GM19455 (cell line): ENCODE data around the gene EEF1A2.

Source experiments
- ATAC-seq: cut with Tn5 transposase; IDR thresholded peaks from one replicate; pipeline ENCODE4 v1.9.1; 2021; ENCODE audit not compliant: unreplicated experiment

EEF1A2 gene

GRCh38 chr20:63498960-63499337 is at the start of gene EEF1A2:
Gene EEF1A2 (minus strand): TSS chr20:63499083. CDS start chr20:63497763, 1,320 bp downstream.
- ATAC-seq = no peak

GRCh38 chr20:63548542-63548941 is 49.7 kb upstream of the EEF1A2 start:
- ATAC-seq = no peak

- no peak for ATAC-seq
These were observed 49.0 kb upstream of the EEF1A2 start, which contains the start of gene SRMS for GRCh38 chr20:63547725-63548480. Gene SRMS (minus strand): TSS chr20:63547749. CDS start chr20:63547463, 286 bp downstream.

DNA sequence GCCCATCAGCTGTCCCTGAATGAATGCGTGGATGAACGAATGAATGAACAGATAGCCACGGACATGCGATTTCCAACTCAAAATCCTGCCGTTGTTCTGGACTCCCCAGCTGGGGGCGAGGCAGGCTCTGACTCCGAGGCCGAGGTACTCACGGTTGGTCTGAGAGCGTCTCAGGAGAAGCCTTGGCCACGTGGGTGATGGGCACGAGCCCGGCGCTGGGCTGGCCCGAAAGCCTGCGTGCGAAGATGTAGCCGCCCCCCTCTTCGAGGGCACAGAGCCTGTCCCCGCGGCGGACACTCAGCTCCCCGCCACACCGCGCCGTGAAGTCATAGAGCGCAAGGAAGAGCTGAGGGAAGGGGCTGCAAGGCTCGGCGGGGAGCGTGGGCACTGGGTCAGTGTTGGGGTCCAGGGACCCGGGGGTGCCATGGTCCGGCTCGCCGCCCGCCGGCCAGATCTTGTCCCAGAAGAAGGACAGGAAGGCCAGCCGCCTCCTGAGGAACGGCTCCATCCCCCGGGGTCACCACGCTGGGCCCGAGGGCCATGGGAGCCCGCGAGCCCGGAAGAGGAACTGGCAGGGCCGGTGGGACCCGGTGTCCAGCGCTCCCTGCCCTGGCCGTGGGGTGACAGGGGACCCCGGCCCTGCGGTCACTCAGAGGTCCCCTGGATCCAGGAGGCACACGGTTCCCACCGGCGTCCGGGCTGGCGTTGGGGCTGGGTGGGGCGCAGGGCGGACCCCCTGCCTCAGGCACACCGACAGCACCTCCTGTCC is 48.3 kb upstream of the EEF1A2 start:
- ATAC-seq = no peak

DNA sequence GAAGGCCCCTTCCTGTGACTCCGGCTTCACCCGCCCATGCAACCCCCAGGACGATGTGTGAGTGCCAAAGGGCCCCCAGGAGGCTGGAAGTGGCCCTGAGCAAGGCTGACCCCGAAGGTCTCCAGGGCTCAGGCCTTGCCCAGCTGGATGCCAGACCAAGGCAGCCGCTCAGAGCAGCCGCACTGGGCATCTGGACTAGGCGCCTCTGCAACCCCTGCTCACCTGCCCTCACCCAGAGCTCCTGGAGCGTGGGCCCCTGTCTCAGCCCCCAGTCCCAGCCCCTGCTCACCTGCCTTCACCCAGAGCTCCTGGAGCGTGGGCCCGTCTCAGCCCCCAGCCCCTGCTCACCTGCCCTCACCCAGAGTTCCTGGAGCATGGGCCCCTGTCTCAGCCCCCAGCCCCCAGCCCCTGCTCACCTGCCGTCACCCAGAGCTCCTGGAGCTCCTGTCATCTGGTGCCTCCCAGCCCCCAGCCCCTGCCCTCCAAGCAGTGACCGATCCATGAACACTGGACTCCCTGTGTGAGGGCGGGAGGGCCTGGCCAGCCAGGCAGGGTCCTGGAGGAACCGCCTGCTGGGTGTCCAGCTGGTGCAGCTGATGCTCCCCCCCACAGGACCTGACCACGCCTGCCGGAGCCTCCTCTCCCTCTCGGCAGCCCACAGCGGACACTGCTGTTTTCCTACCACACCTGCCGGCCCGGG is 47.5 kb upstream of the EEF1A2 start:
- no peak for ATAC-seq

- no peak for ATAC-seq
These were observed 46.9 kb upstream of the EEF1A2 start for GRCh38 chr20:63545814-63546213.

DNA sequence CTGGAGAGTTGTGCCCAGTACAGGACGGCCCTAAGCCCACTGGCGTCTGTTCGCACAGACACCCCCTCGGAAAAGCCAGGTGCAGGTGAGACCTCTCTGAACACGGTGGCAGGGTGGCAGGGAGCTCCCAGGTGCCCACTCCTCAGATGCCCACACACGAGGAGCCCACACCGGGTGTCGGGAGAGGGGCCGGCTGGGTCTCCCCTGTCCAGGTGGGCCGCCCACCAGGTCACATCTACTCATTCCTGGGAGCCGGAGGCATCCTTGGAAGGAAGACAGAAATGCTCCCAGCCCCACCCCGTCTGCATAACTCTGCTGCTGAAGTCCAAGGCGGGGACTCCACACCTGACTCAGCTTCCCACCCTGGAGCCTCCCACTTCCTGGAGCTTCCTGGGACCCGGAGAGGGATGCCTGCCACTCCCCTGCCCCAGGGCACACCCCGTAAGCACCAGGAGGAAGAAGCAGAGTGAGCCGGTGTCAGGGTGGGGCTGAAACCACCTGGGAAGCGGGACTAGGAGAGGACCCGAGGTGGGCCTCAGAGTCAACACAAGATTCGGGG is 46.2 kb upstream of the EEF1A2 start:
- ATAC-seq = no peak

DNA sequence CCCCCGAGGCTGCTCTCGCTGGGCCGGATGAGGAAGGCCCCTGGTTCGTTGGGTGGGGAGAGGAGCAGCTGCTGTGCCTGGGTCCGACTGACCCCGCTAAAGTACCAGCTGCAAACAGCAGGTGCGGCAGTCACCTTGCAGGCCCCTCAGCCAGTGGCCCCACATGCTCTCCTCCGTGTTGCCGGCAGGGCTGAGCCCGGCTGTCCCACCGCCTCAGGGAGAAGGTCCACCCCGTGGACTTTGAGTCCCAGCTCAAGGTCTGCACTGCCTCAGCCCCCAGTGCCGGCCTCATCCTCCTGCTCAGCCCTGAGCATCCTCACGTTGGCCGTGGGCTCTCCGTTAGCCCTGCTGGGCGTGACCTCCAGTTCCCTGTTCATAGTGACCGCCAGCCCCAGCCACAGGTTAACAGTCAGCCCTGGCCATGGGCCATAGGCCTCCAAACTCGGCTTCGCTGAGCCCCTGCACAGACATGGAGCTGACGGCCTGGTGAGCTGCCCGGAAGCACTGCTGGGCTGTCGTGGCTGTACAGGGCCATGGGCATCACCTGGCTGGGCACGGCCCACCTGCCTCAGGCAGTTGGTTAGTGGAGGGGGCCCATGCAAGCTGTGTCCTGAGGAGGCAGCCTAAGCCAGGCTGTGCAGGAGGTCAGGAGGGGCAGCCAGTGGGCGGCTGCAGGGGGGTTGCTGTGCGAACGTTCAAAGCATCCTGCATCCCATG is 45.5 kb upstream of the EEF1A2 start:
- no peak for ATAC-seq

GRCh38 chr20:63543733-63544132 is 44.9 kb upstream of the EEF1A2 start:
- no peak for ATAC-seq

GRCh38 chr20:63543131-63543530 is 44.2 kb upstream of the EEF1A2 start:
- ATAC-seq = no peak

GRCh38 chr20:63542696-63543095 is 43.8 kb upstream of the EEF1A2 start:
- ATAC-seq = no peak

DNA sequence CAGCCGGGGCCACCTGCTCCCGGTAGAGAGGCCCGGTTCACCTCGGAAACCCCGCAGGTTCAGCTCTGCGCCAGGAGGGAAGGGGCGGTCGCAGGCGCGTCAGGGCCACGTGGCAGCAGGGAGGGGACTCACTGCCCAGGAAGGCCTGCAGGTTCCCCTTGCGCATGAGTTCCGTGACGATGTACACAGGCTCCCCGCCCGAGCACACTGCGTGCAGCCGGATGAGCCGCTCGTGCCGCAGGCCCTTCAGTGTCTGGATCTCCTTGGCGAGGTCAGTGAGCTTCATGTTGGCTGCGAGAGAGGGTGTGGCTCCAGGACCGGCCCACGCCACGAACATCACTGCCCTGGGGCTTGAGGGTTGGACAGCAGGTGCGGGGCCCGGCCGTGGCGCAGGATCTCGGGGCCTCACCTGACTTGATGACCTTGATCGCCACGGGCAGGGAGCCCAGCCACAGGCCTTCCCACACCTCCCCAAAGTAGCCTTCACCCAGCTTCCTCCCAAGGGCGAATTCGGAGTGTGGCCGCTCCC is 43.2 kb upstream of the EEF1A2 start:
- ATAC-seq = no peak

DNA sequence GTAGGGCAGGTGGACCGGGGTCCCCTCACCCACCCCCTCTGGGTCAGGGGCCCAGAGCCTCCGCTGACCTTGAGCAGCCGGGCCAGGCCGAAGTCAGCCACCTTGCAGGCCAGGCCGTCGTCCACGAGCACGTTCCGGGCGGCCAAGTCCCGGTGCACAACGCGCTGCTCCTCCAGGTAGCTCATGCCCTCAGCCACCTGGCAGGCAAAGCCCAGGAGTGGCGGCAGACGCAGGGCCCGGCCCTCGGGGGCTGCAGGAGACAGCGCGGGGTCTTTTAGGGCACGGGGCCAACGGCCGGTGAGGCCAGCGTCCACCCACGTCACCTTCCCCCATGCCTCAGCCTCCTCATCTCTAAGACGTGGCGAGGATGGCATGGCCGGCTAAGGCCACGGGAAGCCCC is 42.5 kb upstream of the EEF1A2 start:
- no peak for ATAC-seq

DNA sequence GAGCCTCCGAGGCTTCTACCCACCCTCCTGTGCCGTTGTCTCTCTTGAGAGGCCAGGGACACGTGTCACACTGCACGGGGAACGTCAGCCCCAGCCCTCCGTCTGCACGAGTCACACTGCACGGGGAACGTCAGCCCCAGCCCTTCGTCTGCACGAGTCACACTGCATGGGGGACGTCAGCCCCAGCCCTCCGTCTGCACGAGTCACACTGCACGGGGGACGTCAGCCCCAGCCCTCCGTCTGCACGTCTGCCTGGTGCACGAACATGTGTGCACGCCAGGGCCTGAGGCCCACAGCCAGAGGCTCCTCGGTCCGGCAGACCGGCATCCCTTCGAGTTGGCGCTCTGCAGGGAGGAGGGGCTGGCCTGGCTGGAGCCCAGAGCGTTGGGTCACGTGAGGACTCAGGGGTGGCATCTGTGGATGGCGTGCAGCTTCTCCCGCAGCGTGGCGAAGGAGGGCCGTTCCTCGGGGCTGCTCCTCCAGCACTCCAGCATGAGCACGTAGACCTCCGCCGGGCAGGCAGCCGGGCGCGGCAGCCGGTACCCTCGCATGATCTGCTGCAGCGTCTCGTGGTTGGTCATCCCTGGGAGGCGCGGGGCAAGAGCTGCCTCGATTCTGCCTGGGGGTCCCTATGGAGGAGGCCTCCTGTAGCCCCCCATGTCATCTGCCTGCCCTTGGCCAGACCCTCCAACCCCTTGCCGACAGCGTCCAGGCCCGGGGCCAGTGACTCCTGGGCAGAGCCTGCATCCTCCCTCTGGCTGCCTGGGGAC is 41.7 kb upstream of the EEF1A2 start:
- no peak for ATAC-seq

DNA sequence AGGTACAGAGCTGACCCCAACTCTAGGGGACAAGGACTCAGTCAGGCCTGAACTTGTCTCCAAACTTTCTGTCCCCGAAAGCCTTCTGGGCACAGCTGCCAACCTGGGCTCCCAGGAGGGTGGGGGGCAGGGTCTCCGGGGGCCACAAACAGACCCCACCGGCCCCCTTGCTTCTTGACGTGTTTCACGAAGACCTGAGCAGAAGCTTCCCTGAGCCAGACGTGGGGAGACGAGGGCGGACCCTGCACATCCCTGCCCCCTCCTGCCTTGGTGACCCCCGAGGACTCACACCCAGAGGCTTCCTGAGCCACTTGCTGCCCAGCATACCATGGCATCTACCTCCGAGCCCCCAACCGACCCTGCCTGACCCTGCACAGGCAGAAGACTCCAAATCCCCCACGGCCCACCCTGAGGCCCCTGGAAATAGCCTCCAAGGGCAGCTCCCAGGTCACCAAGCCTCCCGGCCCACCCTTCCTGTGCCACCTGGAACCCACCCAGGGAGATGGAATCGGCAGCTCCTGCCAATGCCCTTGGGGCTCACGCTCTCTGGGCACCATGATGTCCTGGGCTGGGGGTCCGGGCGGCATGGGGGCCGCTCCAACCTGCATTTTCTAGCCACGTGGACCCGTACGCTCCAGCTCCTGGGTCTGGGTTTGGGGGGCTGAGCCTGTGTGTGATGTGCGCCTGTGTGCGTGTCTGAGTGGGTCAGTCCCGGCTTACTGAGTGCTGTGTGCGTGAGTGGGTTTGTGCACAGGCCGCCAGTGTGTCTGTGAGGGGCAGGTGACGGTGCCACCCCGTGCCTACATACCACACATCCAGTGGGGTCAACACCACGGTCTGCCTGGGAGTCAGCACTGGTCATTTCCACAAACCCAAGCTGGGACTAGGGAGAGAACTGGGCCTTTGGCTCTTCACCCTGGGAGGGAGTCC is 40.8 kb upstream of the EEF1A2 start:
- no peak for ATAC-seq

DNA sequence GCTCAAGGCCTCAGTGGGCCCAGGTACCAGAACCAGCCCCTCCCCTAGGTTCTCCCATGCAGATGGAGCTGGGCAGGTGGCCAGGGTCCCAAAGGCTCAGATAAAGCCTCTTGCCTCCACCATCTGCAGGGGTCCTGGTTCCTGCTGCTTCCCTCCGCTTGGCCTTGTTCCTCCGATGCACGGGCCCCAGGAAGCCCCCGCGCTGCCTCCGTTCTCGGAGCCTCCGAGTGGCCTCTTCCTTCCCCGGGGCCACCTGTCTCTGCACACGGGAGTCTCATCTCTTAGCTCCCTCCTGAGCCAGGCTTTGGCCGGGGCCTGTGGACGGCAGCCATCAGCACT is 40.2 kb upstream of the EEF1A2 start:
- ATAC-seq = no peak

- no peak for ATAC-seq
These were observed 39.6 kb upstream of the EEF1A2 start for GRCh38 chr20:63538204-63539091.
